ENCODE results near the gene AZGP1. TPM values are rescaled to one million over a fixed set of nuclear protein-coding genes. Genes with fewer than 3 reads are reported as not detected.
"Not testable (repeated sequence)": the region's sequence is repeated elsewhere in the genome, so short reads cannot be mapped to it uniquely, and the experiment has no call there.

Gene AZGP1
- total RNA-seq, 2 donors from 2014 or later, result not detected

GRCh38 chr7:99943641-99944496, 32.0 kb downstream of the AZGP1 start:
- Histone ChIP-seq H3K9me3 (ENCODE audit: control insufficient read depth, low read length) (peaks cover 8% of the 10 kb centered on the region), H3K9ac (ENCODE audit: extremely low read depth, low read length, poor library complexity, severe bottlenecking) (no peak overlapping the region), H3K36me3 (ENCODE audit: control insufficient read depth, insufficient read depth, low read length) (no peaks in the 10 kb centered on the region), H3K27ac (ENCODE audit: low read depth, low read length) (no peak overlapping the region), H3K4me1 (ENCODE audit: control insufficient read depth, insufficient read depth, low read length) (no peaks in the 10 kb centered on the region), H3K27me3 (ENCODE audit: control insufficient read depth, insufficient read depth, low read length, poor library complexity, severe bottlenecking) (no peaks in the 10 kb centered on the region), H3K4me3 (ENCODE audit: low read length) (no peak overlapping the region)
- Mint-ChIP-seq H3K36me3 (ENCODE audit: low read depth) (peaks cover 5% of the 10 kb centered on the region), H3K9me3 (peaks cover 36% of the 10 kb centered on the region), H3K4me3 (no peak overlapping the region), H3K4me1 (no peaks in the 10 kb centered on the region), H3K27me3 (ENCODE audit: insufficient read depth) (no peaks in the 10 kb centered on the region), H3K27ac (peak overlapping the region; percentile 89)
- 68 to 71% methylated on average over 13 of the region's 14 CpGs for WGBS, 2 experiments (ENCODE audit: insufficient coverage in 1 of 2, insufficient read length in 1 of 2)
- peak; percentile 87 for DNase-seq
- no peak for TF ChIP-seq CTCF (conservative IDR thresholded peaks at IDR 0.05)

- 93% methylated on average over 2 of the region's 2 CpGs; no CpG with 5 or more reads in 1 of the 2 experiments for WGBS, 2 experiments (ENCODE audit: insufficient coverage in 1 of 2, insufficient read length in 1 of 2)
- H3K9me3 ChIP-seq (ENCODE audit: control insufficient read depth, low read length), result peaks cover 20% of the 10 kb centered on the region
- no peak for DNase-seq
- H3K27me3 Mint-ChIP-seq (ENCODE audit: insufficient read depth), result no peaks in the 10 kb centered on the region
- H3K9me3 Mint-ChIP-seq, result peaks cover 34% of the 10 kb centered on the region
- no peak for TF ChIP-seq CTCF (conservative IDR thresholded peaks at IDR 0.05)
- H3K27ac Mint-ChIP-seq, result no peak overlapping the region
- no peaks in the 10 kb centered on the region for H3K4me1 Mint-ChIP-seq
- no peak overlapping the region for H3K27ac ChIP-seq (ENCODE audit: low read depth, low read length)
- no peaks in the 10 kb centered on the region for H3K4me1 ChIP-seq (ENCODE audit: control insufficient read depth, insufficient read depth, low read length)
- H3K9ac ChIP-seq (ENCODE audit: extremely low read depth, low read length, poor library complexity, severe bottlenecking), result no peak overlapping the region
- peaks cover 11% of the 10 kb centered on the region for H3K27me3 ChIP-seq (ENCODE audit: control insufficient read depth, insufficient read depth, low read length, poor library complexity, severe bottlenecking)
- H3K4me3 ChIP-seq (ENCODE audit: low read length), result no peak overlapping the region
- H3K36me3 Mint-ChIP-seq (ENCODE audit: low read depth), result peaks cover 8% of the 10 kb centered on the region
- H3K4me3 Mint-ChIP-seq, result no peak overlapping the region
- H3K36me3 ChIP-seq (ENCODE audit: control insufficient read depth, insufficient read depth, low read length), result no peaks in the 10 kb centered on the region
These were observed 37.5 kb downstream of the AZGP1 start for GRCh38 chr7:99938296-99938695.

- not testable (repeated sequence) for H3K9ac ChIP-seq (ENCODE audit: extremely low read depth, low read length, poor library complexity, severe bottlenecking); H3K4me3 Mint-ChIP-seq; H3K27me3 Mint-ChIP-seq (ENCODE audit: insufficient read depth); H3K4me1 Mint-ChIP-seq; H3K27ac ChIP-seq (ENCODE audit: low read depth, low read length); H3K36me3 Mint-ChIP-seq (ENCODE audit: low read depth); H3K4me3 ChIP-seq (ENCODE audit: low read length); H3K4me1 ChIP-seq (ENCODE audit: control insufficient read depth, insufficient read depth, low read length); DNase-seq; H3K36me3 ChIP-seq (ENCODE audit: control insufficient read depth, insufficient read depth, low read length); H3K27ac Mint-ChIP-seq
- H3K9me3 ChIP-seq (ENCODE audit: control insufficient read depth, low read length), result peaks cover 20% of the 10 kb centered on the region
- peaks cover 12% of the 10 kb centered on the region for H3K27me3 ChIP-seq (ENCODE audit: control insufficient read depth, insufficient read depth, low read length, poor library complexity, severe bottlenecking)
- WGBS, 2 experiments (ENCODE audit: insufficient coverage in 1 of 2, insufficient read length in 1 of 2), result 77 to 81% methylated on average over 3 to 4 of the region's 4 CpGs
- peaks cover 24% of the 10 kb centered on the region for H3K9me3 Mint-ChIP-seq
These were observed 40.8 kb downstream of the AZGP1 start for GRCh38 chr7:99935009-99935408.

Data from endodermal cell (in vitro differentiated cells).